Right cardiac atrium (tissue), 5 donors: ENCODE measurements around the gene ABCA7. TPM values are rescaled to one million over a fixed set of nuclear protein-coding genes. Genes with fewer than 3 reads are reported as not detected.
A peak's percentile ranks its signal among the peaks of the same experiment; 100 is the strongest.

Source experiments
- ATAC-seq, 2 donors: fragments of 200-7000 bp; cut with Tn5 transposase; one replicate each; pipeline versions ENCODE4 v1.8.0 to v1.9.1; 2020; ENCODE audit warnings: moderate library complexity in 2 of 2, mild to moderate bottlenecking in 1 of 2
- DNase-seq, 3 donors: peaks; one replicate each; pipeline ENCODE4 v3.0.0-alpha.2; 2020
- H3K27ac ChIP-seq: one replicate; pipeline ENCODE4 v1.5.1; 2013; ENCODE audit warnings: mild to moderate bottlenecking, low read length, control low read depth, moderate library complexity
- H3K27me3 ChIP-seq: one replicate; pipeline ENCODE4 v1.6.1; 2013; ENCODE audit not compliant: control insufficient read depth, insufficient read depth
- H3K4me1 ChIP-seq: one replicate; pipeline ENCODE4 v1.6.1; 2013; ENCODE audit warnings: low read length; ENCODE audit not compliant: control insufficient read depth, insufficient read depth
- H3K4me3 ChIP-seq: one replicate; pipeline ENCODE4 v1.5.1; 2013; ENCODE audit warnings: low read length, control low read depth
- H3K9me3 ChIP-seq: one replicate; pipeline ENCODE4 v1.6.1; 2013; ENCODE audit warnings: low read length; ENCODE audit not compliant: control insufficient read depth
- WGBS: extraction: QIAGEN DNeasy Blood & Tissue Kit; methylation state at CpG from one replicate; pipeline ENCODE4 v1.1.7; 2013; 5-methylcytosine and 5-hydroxymethylcytosine counted together
- intact Hi-C, 4 donors: fragments of 100-400 bp; cut with DNase I; formaldehyde crosslinking; loops; one replicate each; pipeline versions ENCODE4 v1.11.0 to v1.14.0; 2022 to 2023
- polyA plus RNA-seq: library from polyadenylated mRNA; stranded (reverse); fragments of 200-250 nt; gene quantifications from one replicate; pipeline ENCODE4 v1.2.3, GENCODE V29; 2013
- total RNA-seq, 4 donors: library from RNA; stranded (reverse); fragmentation: NEBNext Ultra II Directional; extraction: Animal tissue kit (Norgen Biotek cat#: 25700); gene quantifications; one replicate each; pipeline ENCODE4 v1.2.1, GENCODE V29; 2021
- donor health status: healthy with polysubstance abuse.
- donor health status: DM: no; HTN: yes; CAD: no.
- donor health status: DM: no; HTN: no; CAD: no.
- donor health status: DM: no; HTN: yes; CAD: no; lungs with severe emphysema.
- donor health status: DM: yes; HTN: yes; CAD: no.

ABCA7 gene
- total and polyA plus RNA-seq, 5 donors: 7.3 to 10.4 (median 9.1) TPM

- peak; percentile 73 to 88 (median 88) for DNase-seq
- Histone ChIP-seq H3K9me3 (no peaks in the 10 kb centered on the region), H3K27ac (peak overlapping the region; percentile 55), H3K4me3 (peak overlapping the region; percentile 58), H3K4me1 (no peaks in the 10 kb centered on the region), H3K27me3 (no peaks in the 10 kb centered on the region)
- 4% methylated on average over 58 of the region's 58 CpGs for WGBS
- peak; percentile 52 to 61 for ATAC-seq
- intact Hi-C loops: loop anchor here in 2 of 4 donors (5.0 to 10.0 kb wide), 2 partner anchors 74 to 77 kb away; partner anchors contain the start of gene GPX4 (in 2 of the 2)
These were observed 11.6 kb upstream of the ABCA7 start for GRCh38 chr19:1028062-1028926.

DNA sequence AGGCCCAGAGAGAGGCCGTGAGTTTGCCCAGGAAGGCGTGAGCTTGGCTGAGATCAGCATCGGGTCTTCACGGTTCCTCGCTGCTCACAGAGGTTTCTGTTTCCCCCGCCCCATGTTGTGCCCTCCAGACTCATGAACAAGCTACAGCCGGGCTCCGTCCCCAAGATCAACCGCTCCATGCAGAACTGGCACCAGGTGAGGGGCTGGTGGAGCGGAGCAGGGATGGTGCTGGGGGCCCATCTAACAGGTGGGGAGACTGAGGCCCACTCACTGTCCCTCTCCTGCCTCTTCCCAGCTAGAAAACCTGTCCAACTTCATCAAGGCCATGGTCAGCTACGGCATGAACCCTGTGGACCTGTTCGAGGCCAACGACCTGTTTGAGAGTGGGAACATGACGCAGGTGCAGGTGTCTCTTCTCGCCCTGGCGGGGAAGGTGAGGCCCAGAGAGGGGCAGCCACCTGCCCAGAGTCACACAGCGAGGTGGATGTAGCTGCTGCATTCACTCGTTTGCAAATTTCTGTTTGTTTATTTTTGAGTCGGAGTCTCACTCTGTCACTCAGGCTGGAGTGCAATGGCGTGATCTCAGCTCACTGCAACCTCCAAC lies 7.5 kb upstream of the ABCA7 start:
- Histone ChIP-seq H3K9me3 (no peaks in the 10 kb centered on the region), H3K27ac (no peak overlapping the region), H3K4me1 (no peaks in the 10 kb centered on the region), H3K4me3 (no peak overlapping the region), H3K27me3 (no peaks in the 10 kb centered on the region)
- ATAC-seq (no peak), DNase-seq (peak in 1 of 3 donors; percentile 45)
- intact Hi-C loops: no loop called here
- WGBS: 91% methylated on average over 20 of the region's 20 CpGs

GRCh38 chr19:1035998-1036621 lies 3.8 kb upstream of the ABCA7 start:
- no peaks in the 10 kb centered on the region for H3K27me3 ChIP-seq
- DNase-seq (peak in 2 of 3 donors; percentile 35 to 60), ATAC-seq (no peak)
- no peaks in the 10 kb centered on the region for H3K4me1 ChIP-seq
- no peak overlapping the region for H3K4me3 ChIP-seq
- intact Hi-C loops: no loop called here
- 86% methylated on average over 29 of the region's 29 CpGs for WGBS
- H3K9me3 ChIP-seq: no peaks in the 10 kb centered on the region
- no peak overlapping the region for H3K27ac ChIP-seq

GRCh38 chr19:1037621-1038064 lies 2.3 kb upstream of the ABCA7 start:
- H3K4me3 ChIP-seq: no peak overlapping the region

DNA sequence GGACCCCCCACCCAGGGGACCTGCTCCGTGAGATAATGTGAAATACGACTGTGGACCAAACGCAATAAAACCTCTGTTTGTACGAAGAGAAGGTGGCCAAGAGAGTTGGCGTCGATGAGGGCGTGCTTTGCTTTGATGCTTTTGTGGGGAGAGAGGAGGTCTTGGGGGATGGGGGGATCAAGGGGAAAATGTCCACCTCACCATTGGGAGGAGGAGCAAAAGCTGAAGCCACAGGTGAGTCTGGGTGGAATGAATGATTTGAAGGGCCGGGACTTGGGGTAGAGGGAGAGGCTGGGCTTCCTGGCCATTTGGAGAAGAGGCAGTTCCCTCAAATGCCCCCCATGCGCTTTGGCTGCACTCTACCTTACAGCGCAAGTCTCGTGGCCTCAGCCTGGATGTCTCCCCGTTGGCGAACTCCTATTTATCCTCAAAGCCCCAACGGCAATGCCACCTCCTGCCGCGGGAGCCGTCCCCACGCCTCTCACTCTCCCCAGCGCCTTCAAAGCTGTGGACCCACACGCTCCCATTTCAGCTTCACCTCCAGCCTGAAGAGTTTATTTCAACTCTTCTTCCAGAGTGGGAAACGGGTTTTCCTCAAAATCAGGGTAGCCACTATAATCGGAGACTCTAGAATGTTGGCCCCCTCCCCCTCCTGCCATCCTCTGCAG lies 795 bp upstream of the ABCA7 start:
- Histone ChIP-seq H3K27ac (peak overlapping the region; percentile 13), H3K27me3 (no peaks in the 10 kb centered on the region), H3K4me1 (no peaks in the 10 kb centered on the region), H3K4me3 (no peak overlapping the region), H3K9me3 (no peaks in the 10 kb centered on the region)
- WGBS: 64% methylated on average over 22 of the region's 22 CpGs
- intact Hi-C loops: no loop called here
- DNase-seq (peak in 2 of 3 donors; percentile 34 to 46), ATAC-seq (no peak)

More at GRCh38 chr19:1037621-1038064, 2.3 kb upstream of the ABCA7 start:
- Histone ChIP-seq H3K27ac (no peak overlapping the region), H3K27me3 (no peaks in the 10 kb centered on the region), H3K4me1 (no peaks in the 10 kb centered on the region), H3K9me3 (no peaks in the 10 kb centered on the region)
- intact Hi-C loops: no loop called here
- DNase-seq: peak in 1 of 3 donors; percentile 54
- no peak for ATAC-seq
- 71% methylated on average over 22 of the region's 22 CpGs for WGBS

- intact Hi-C loops: loop anchor here in 1 of 4 donors (10.0 kb wide), 1 partner anchor 54 kb away; the partner anchor contains the start of gene POLR2E
- Histone ChIP-seq H3K4me1 (no peaks in the 10 kb centered on the region), H3K9me3 (no peaks in the 10 kb centered on the region), H3K27me3 (no peaks in the 10 kb centered on the region), H3K27ac (no peak overlapping the region), H3K4me3 (peak overlapping the region; percentile 33)
- WGBS: 3% methylated on average over 27 of the region's 27 CpGs
- ATAC-seq (peak; percentile 71 to 80), DNase-seq (peak; percentile 89 to 96 (median 95))
These were observed 767 bp downstream of the ABCA7 start for GRCh38 chr19:1040476-1041271.

DNA sequence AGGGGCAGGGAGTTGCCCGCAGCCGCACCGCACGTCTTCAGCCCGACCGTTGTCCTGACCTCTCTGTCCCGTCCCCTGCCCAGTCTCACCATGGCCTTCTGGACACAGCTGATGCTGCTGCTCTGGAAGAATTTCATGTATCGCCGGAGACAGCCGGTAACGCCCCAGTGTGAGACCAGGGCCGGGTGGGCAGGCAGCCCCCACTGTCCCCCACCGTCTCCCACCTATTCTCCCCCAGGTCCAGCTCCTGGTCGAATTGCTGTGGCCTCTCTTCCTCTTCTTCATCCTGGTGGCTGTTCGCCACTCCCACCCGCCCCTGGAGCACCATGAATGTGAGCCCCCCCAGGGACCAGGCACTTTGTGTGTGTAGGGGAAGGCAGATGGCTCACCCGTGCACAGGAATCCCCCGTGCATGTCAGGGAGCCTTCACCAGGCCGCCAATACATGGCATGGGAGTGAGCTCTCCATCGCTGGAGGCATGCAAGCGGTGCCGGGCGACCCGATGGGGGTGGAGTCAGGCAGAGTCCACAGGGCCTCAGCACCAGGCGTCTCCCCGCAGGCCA lies 1.4 kb downstream of the ABCA7 start:
- no peak overlapping the region for H3K27ac ChIP-seq
- WGBS: 37% methylated on average over 26 of the region's 26 CpGs
- intact Hi-C loops: loop anchor here in 1 of 4 donors (10.0 kb wide), 1 partner anchor 53 kb away; the partner anchor contains the start of gene POLR2E

GRCh38 chr19:1041835-1042685 lies 2.2 kb downstream of the ABCA7 start:
- Histone ChIP-seq H3K9me3 (no peaks in the 10 kb centered on the region), H3K4me1 (no peaks in the 10 kb centered on the region), H3K4me3 (no peak overlapping the region), H3K27ac (no peak overlapping the region), H3K27me3 (no peaks in the 10 kb centered on the region)
- ATAC-seq (no peak), DNase-seq (peak in 2 of 3 donors; percentile 71 to 78)
- 64% methylated on average over 43 of the region's 43 CpGs for WGBS
- intact Hi-C loops: loop anchor here in 1 of 4 donors (10.0 kb wide), 1 partner anchor 53 kb away; the partner anchor contains the start of gene POLR2E

More for the DNA sequence above, 1.4 kb downstream of the ABCA7 start:
- no peak for ATAC-seq
- Histone ChIP-seq H3K4me3 (peak overlapping the region; percentile 21), H3K27me3 (no peaks in the 10 kb centered on the region), H3K4me1 (no peaks in the 10 kb centered on the region), H3K9me3 (no peaks in the 10 kb centered on the region)
- peak in 1 of 3 donors; percentile 62 for DNase-seq
